Panc1 (cell line): ENCODE results near the gene WDR7. TPM values are rescaled to one million over a fixed set of nuclear protein-coding genes. Genes with fewer than 3 reads are reported as not detected.

Source experiments
- ATAC-seq: fragments of 200-7000 bp; cut with Tn5 transposase; 2 replicates; pipeline ENCODE4 v1.9.1; 2020; ENCODE audit warnings: mild to moderate bottlenecking, moderate library complexity
- BruUV-seq: library from RNA; stranded (reverse); fragments of 400-500 nt; replicated peaks from 2 replicates; lab custom pipeline; 2021; lab: Mats Ljungman, UMichigan
- CTCF ChIA-PET: fragments of 300-600 bp; sonication (Branson Sonifier 250); formaldehyde crosslinking; loops from one replicate; lab custom pipeline; 2022; ENCODE audit warnings: antibody characterized with exemption; lab: Charles Lee
- POLR2A ChIA-PET: fragments of 300-600 bp; sonication (Branson Sonifier 250); formaldehyde crosslinking; loops from one replicate; lab custom pipeline; 2022; ENCODE audit warnings: antibody characterized with exemption; lab: Charles Lee
- DNase-seq: peaks from one replicate; pipeline ENCODE4 v3.0.0-alpha.2; 2010; ENCODE audit warnings: low read depth, low spot score
- H3K27ac ChIP-seq: 2 replicates; pipeline ENCODE4 v1.5.1; 2011; ENCODE audit warnings: mild to moderate bottlenecking, low read length, inconsistent platforms
- H3K27me3 ChIP-seq: fragments of 200-500 bp; sonication (Bioruptor generic); 2 replicates; pipeline ENCODE4 v1.6.0; 2014; ENCODE audit warnings: low read length, inconsistent platforms; ENCODE audit not compliant: control insufficient read depth, insufficient read depth
- H3K36me3 ChIP-seq: fragments of 200-500 bp; sonication (Bioruptor generic); 2 replicates; pipeline ENCODE4 v1.5.1; 2014; ENCODE audit warnings: inconsistent platforms, mild to moderate bottlenecking, low read length, moderate library complexity; ENCODE audit not compliant: control insufficient read depth, insufficient read depth
- H3K4me1 ChIP-seq: 2 replicates; pipeline ENCODE4 v1.5.1; 2011; ENCODE audit warnings: inconsistent platforms, mild to moderate bottlenecking, low read length, moderate library complexity; ENCODE audit not compliant: control insufficient read depth, insufficient read depth
- H3K4me3 ChIP-seq, 2 experiments: 2 replicates each; pipeline ENCODE4 v1.5.1; 2011 to 2012; ENCODE audit warnings: low read depth in 2 of 2, low read length in 2 of 2, mild to moderate bottlenecking in 2 of 2, inconsistent platforms in 1 of 2, moderate library complexity in 1 of 2
- H3K9me3 ChIP-seq: fragments of 200-500 bp; sonication (Bioruptor generic); 2 replicates; pipeline ENCODE4 v1.5.1; 2014; ENCODE audit warnings: low read depth, mild to moderate bottlenecking, inconsistent platforms, low read length, moderate library complexity; ENCODE audit not compliant: control insufficient read depth, insufficient read depth
- POLR2AphosphoS5 ChIP-seq: IDR thresholded peaks from 2 replicates; pipeline ENCODE4 v1.6.1; 2012; ENCODE audit warnings: mild to moderate bottlenecking, low read depth, low read length, moderate library complexity
- SIN3A ChIP-seq: IDR thresholded peaks from 2 replicates; pipeline ENCODE4 v1.6.1; 2012; ENCODE audit warnings: low read depth, mild to moderate bottlenecking, low read length, moderate library complexity, borderline replicate concordance; ENCODE audit not compliant: insufficient read depth
- TCF7L2 ChIP-seq: IDR thresholded peaks from 2 replicates; pipeline ENCODE4 v1.6.1; 2011; ENCODE audit warnings: mild to moderate bottlenecking, low read depth, low read length, inconsistent platforms
- in situ Hi-C: cut with HindIII; loops from 2 replicates; pipeline ENCODE4 v1.10.0; 2016; ENCODE audit warnings: low sequenced_read_pairs, low pct_unique_long_range_greater_than_20kb
- intact Hi-C: fragments of 100-400 bp; cut with micrococcal nuclease; formaldehyde crosslinking; loops from one replicate; pipeline ENCODE4 v1.10.0; 2022; ENCODE audit not compliant: unreplicated experiment
- total RNA-seq: library from RNA; stranded (reverse); gene quantifications from one replicate; pipeline ENCODE4 v1.2.1, GENCODE V29; 2021; ENCODE audit not compliant: unreplicated experiment
- TF ChIP-seq, protein P1 (sequence below): fragments of 450-650 bp; IDR thresholded peaks from 2 replicates; pipeline ENCODE4 v1.5.1; 2017; ENCODE audit warnings: mild to moderate bottlenecking
- TF ChIP-seq, protein P2 (sequence below), 2 experiments: IDR thresholded peaks; 2 replicates each; pipeline ENCODE4 v1.6.1; 2011 to 2012; ENCODE audit warnings: low read depth in 2 of 2, control low read depth in 1 of 2, low read length in 1 of 2, mild to moderate bottlenecking in 1 of 2, moderate library complexity in 1 of 2; ENCODE audit not compliant: insufficient read depth in 1 of 2

The WDR7 gene
- total RNA-seq, 1 experiment from 2014 or later, result 12.3 TPM

DNA sequence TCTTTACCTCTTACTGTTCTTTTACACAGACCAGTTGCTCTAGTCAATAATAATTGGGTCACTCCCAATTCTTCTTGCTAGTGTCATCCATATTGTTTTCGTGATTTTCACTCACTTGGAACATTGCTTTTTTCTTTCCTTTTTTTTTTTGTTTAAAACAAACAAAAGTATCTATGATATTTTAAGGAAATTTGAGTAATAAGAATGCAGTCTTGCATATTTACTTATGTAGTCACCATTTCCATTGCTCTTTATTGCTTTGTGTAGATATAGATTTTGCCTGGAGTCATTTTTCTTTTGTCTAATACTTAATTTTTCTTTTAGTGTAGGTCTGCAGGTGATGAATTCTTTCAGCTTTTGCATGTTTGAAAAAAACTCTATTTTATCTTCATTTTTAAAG, 71.9 kb downstream of the WDR7 start:
- TF ChIP-seq POLR2AphosphoS5 (no peak), SIN3A (no peak), TCF7L2 (no peak)
- TF ChIP-seq, protein P1, sequence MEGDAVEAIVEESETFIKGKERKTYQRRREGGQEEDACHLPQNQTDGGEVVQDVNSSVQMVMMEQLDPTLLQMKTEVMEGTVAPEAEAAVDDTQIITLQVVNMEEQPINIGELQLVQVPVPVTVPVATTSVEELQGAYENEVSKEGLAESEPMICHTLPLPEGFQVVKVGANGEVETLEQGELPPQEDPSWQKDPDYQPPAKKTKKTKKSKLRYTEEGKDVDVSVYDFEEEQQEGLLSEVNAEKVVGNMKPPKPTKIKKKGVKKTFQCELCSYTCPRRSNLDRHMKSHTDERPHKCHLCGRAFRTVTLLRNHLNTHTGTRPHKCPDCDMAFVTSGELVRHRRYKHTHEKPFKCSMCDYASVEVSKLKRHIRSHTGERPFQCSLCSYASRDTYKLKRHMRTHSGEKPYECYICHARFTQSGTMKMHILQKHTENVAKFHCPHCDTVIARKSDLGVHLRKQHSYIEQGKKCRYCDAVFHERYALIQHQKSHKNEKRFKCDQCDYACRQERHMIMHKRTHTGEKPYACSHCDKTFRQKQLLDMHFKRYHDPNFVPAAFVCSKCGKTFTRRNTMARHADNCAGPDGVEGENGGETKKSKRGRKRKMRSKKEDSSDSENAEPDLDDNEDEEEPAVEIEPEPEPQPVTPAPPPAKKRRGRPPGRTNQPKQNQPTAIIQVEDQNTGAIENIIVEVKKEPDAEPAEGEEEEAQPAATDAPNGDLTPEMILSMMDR, result no peak
- TF ChIP-seq, protein P2, sequence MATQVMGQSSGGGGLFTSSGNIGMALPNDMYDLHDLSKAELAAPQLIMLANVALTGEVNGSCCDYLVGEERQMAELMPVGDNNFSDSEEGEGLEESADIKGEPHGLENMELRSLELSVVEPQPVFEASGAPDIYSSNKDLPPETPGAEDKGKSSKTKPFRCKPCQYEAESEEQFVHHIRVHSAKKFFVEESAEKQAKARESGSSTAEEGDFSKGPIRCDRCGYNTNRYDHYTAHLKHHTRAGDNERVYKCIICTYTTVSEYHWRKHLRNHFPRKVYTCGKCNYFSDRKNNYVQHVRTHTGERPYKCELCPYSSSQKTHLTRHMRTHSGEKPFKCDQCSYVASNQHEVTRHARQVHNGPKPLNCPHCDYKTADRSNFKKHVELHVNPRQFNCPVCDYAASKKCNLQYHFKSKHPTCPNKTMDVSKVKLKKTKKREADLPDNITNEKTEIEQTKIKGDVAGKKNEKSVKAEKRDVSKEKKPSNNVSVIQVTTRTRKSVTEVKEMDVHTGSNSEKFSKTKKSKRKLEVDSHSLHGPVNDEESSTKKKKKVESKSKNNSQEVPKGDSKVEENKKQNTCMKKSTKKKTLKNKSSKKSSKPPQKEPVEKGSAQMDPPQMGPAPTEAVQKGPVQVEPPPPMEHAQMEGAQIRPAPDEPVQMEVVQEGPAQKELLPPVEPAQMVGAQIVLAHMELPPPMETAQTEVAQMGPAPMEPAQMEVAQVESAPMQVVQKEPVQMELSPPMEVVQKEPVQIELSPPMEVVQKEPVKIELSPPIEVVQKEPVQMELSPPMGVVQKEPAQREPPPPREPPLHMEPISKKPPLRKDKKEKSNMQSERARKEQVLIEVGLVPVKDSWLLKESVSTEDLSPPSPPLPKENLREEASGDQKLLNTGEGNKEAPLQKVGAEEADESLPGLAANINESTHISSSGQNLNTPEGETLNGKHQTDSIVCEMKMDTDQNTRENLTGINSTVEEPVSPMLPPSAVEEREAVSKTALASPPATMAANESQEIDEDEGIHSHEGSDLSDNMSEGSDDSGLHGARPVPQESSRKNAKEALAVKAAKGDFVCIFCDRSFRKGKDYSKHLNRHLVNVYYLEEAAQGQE (IDR thresholded peaks at IDR 0.05; ENCODE audit: insufficient read depth in 1 of 2, low read depth in 2 of 2, low read length in 1 of 2), result no peak
- no peak for DNase-seq
- no peaks in the 10 kb centered on the region for H3K4me1 ChIP-seq
- no peaks in the 10 kb centered on the region for H3K27me3 ChIP-seq
- no peaks in the 10 kb centered on the region for H3K36me3 ChIP-seq
- no peak overlapping the region for H3K4me3 ChIP-seq
- CTCF ChIA-PET, result no interaction called here
- in situ Hi-C loops (no loop called here), intact Hi-C loops (no loop called here)
- H3K9me3 ChIP-seq, result no peaks in the 10 kb centered on the region
- POLR2A ChIA-PET, result no interaction called here
- H3K27ac ChIP-seq, result no peak overlapping the region
- no peak for ATAC-seq
- no TSS peak for BruUV-seq

DNA sequence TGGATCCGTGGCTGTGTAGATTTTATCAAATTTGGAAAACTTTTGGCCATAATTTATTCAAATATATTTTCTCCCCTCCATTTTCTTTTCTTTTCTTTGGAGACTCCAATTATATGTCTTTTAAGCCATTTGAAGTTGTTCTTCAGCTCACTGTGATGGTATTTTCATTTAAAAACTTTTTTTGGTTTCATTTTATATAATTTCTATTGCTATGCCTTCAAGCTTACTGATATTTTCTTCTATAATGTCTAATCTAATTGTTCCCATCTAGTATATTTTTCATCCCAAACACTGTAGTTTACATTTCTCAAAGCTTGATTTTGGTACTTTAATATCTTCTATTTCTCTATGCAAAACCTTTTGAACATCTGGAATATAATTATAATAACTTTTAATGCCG, 72.5 kb downstream of the WDR7 start:
- Histone ChIP-seq H3K27ac (no peak overlapping the region), H3K36me3 (no peaks in the 10 kb centered on the region), H3K4me3 (no peak overlapping the region), H3K4me1 (no peaks in the 10 kb centered on the region), H3K27me3 (no peaks in the 10 kb centered on the region), H3K9me3 (no peaks in the 10 kb centered on the region)
- DNase-seq (no peak), ATAC-seq (no peak)
- BruUV-seq, result no TSS peak
- ChIA-PET CTCF (no interaction called here), POLR2A (no interaction called here)
- intact Hi-C loops (no loop called here), in situ Hi-C loops (no loop called here)
- TF ChIP-seq, protein P2 (IDR thresholded peaks at IDR 0.05; ENCODE audit: insufficient read depth in 1 of 2, low read depth in 2 of 2, low read length in 1 of 2), result no peak
- TF ChIP-seq TCF7L2, result no peak
- TF ChIP-seq SIN3A, result no peak
- TF ChIP-seq, protein P1, result no peak
- no peak for TF ChIP-seq POLR2AphosphoS5
